Measurements from ENCODE around the gene ENTPD8. TPM values are rescaled to one million over a fixed set of nuclear protein-coding genes. Genes with fewer than 3 reads are reported as not detected.

ENTPD8 gene
- total and polyA plus RNA-seq, 2 of the 13 experiments (the other 11 are each of a cell fraction or from before 2014, with no cell fraction given) = 0.26 to 0.44 TPM

- 85% methylated on average over 9 of the region's 17 CpGs for WGBS (ENCODE audit: low lambda C conversion rate)
- H3K9ac ChIP-seq (ENCODE audit: insufficient read depth, low read depth, low read length) = no peak overlapping the region
- H3K4me1 ChIP-seq (ENCODE audit: insufficient read depth, low read length) = peaks cover 13% of the 10 kb centered on the region
- no peak overlapping the region for H3K27ac ChIP-seq (ENCODE audit: extremely low read length, insufficient read depth, low read length)
- POLR2A ChIA-PET = no interaction called here
- BruUV-seq (replicated peaks) = no TSS peak
- CTCF ChIA-PET (ENCODE audit: low intra/inter-chr PET ratio, low total read pairs) = no interaction called here
- TF ChIP-seq ZNF280B (CRISPR knock-in tag; IDR thresholded peaks at IDR 0.05; ENCODE audit: borderline replicate concordance) (no peak), ZBTB46 (CRISPR knock-in tag; IDR thresholded peaks at IDR 0.05; ENCODE audit: borderline replicate concordance) (no peak), ATAD3A (CRISPR knock-in tag; IDR thresholded peaks at IDR 0.05) (no peak), IRF1 (CRISPR knock-in tag; IDR thresholded peaks at IDR 0.05; ENCODE audit: low read depth) (no peak), BCL6 (CRISPR knock-in tag; IDR thresholded peaks at IDR 0.05) (no peak), PATZ1 (CRISPR knock-in tag; IDR thresholded peaks at IDR 0.05) (no peak), MTA3 (CRISPR knock-in tag; IDR thresholded peaks at IDR 0.05) (no peak), ZNF260 (CRISPR knock-in tag; IDR thresholded peaks at IDR 0.05; ENCODE audit: borderline replicate concordance, low read depth) (no peak), FUBP1 (CRISPR knock-in tag; IDR thresholded peaks at IDR 0.05; ENCODE audit: borderline replicate concordance) (no peak), ZNF274 (CRISPR knock-in tag; IDR thresholded peaks at IDR 0.05) (no peak), GPBP1L1 (CRISPR knock-in tag; IDR thresholded peaks at IDR 0.05) (no peak), MAF1 (CRISPR knock-in tag; IDR thresholded peaks at IDR 0.05; ENCODE audit: borderline replicate concordance) (no peak), ZFYVE20 (CRISPR knock-in tag; IDR thresholded peaks at IDR 0.05; ENCODE audit: borderline replicate concordance, low read depth) (no peak), ZNF317 (CRISPR knock-in tag; IDR thresholded peaks at IDR 0.05) (no peak), YEATS4 (CRISPR knock-in tag; IDR thresholded peaks at IDR 0.05; ENCODE audit: borderline replicate concordance) (no peak)
- in situ Hi-C loops (cut with HindIII; ENCODE audit: extremely low pct_ligation_motif_present, low pct_unique_long_range_greater_than_20kb) = no loop called here
- H3K27me3 ChIP-seq (ENCODE audit: control insufficient read depth in 1 of 2, insufficient read depth in 2 of 2, low read length in 2 of 2) = no peaks in the 10 kb centered on the region
- H3K4me2 ChIP-seq (ENCODE audit: low read depth, low read length) = no peak overlapping the region
- H3K4me3 ChIP-seq (replicated peaks in 1 of 3; ENCODE audit: insufficient read depth in 1 of 3, low read depth in 2 of 3, low read length in 3 of 3) = no peak overlapping the region
- no peaks in the 10 kb centered on the region for H3K79me2 ChIP-seq (ENCODE audit: insufficient read depth, low read length)
- no peaks in the 10 kb centered on the region for H4K20me1 ChIP-seq (ENCODE audit: insufficient read depth, low read length)
- no peaks in the 10 kb centered on the region for H3K9me3 ChIP-seq (ENCODE audit: low read length)
- FAIRE-seq (no peak), ATAC-seq (no peak), DNase-seq (ENCODE audit: low spot score) (no peak)
- H2AFZ ChIP-seq (ENCODE audit: low read length) = no peak overlapping the region
- intact Hi-C loops (cut with micrococcal nuclease; ENCODE audit: unreplicated experiment) = no loop called here
- no peaks in the 10 kb centered on the region for H3K36me3 ChIP-seq (replicated peaks in 1 of 2; ENCODE audit: control insufficient read depth in 1 of 2, insufficient read depth in 2 of 2, low read length in 2 of 2)
Measured at GRCh38 chr9:137411260-137411644, 29.9 kb downstream of the ENTPD8 start.
